Gastrocnemius medialis (tissue), 4 donors: ENCODE results near the gene AKAP8L.

ENCODE experiments used
- CTCF ChIP-seq, 5 experiments: fragments of 450-650 bp in 3 of 5; fragments of 200-600 bp in 2 of 5; sonication (generic) in 2 of 5; IDR thresholded peaks in 4 of 5; conservative IDR thresholded peaks in 1 of 5; 1 replicate in 4 of 5; 2 replicates in 1 of 5; pipeline ENCODE4 v1.5.1; 2016 to 2019; ENCODE audit warnings: antibody characterized with exemption in 5 of 5, mild to moderate bottlenecking in 3 of 5, moderate library complexity in 3 of 5
- POLR2A ChIP-seq, 2 donors: fragments of 450-650 bp; IDR thresholded peaks; one replicate each; pipeline ENCODE4 v1.6.1; 2017; ENCODE audit warnings: antibody characterized with exemption in 2 of 2, mild to moderate bottlenecking in 2 of 2, moderate library complexity in 2 of 2

DNA sequence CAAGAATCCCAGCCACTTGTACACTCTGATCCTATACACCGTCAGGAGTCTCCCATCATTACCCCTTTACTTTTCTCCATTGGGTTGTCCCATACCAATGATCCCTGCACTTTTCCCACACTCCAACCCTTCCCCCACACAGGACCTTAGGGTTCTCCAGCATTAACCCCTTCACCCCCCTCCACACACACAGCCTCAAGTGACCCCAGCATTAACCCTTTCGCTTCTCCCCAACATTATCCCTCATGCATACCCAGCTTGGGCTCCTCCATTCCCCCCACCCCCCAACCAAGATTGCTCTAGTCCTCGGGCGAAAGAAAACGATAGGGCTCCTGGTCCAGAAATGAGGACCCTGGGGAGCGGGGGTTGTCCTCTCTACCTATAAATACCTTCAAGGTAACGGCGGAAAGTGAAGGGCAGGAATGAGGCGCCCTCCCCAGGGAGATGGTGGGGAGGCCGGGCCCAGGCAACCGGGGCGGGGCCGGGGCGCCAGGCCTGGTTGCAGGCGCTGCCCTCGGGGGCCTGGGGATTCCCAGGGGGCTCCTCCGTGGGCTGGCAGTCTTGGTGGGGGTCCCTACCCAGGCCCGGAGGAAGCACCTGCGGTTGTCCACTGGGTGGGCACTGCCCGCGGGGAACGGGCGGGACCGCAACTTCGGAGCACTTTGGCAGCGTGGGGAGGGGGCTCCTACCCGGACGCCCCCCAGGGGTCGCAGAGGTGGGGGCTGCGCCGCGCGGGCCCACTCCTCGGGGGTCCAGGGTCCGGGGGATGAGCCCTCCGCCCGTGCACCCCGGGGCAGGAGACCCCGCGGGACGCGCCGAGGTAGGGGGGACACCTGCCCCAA lies 30.2 kb upstream of the AKAP8L start:
- TF ChIP-seq CTCF (IDR thresholded peaks at IDR 0.05 in 4 of 5, conservative IDR thresholded peaks at IDR 0.05 in 1 of 5) = no peak
- no peak for TF ChIP-seq POLR2A (IDR thresholded peaks at IDR 0.05)
